Measurements from ENCODE around the gene TSHZ2.

TSHZ2 gene, protein sequence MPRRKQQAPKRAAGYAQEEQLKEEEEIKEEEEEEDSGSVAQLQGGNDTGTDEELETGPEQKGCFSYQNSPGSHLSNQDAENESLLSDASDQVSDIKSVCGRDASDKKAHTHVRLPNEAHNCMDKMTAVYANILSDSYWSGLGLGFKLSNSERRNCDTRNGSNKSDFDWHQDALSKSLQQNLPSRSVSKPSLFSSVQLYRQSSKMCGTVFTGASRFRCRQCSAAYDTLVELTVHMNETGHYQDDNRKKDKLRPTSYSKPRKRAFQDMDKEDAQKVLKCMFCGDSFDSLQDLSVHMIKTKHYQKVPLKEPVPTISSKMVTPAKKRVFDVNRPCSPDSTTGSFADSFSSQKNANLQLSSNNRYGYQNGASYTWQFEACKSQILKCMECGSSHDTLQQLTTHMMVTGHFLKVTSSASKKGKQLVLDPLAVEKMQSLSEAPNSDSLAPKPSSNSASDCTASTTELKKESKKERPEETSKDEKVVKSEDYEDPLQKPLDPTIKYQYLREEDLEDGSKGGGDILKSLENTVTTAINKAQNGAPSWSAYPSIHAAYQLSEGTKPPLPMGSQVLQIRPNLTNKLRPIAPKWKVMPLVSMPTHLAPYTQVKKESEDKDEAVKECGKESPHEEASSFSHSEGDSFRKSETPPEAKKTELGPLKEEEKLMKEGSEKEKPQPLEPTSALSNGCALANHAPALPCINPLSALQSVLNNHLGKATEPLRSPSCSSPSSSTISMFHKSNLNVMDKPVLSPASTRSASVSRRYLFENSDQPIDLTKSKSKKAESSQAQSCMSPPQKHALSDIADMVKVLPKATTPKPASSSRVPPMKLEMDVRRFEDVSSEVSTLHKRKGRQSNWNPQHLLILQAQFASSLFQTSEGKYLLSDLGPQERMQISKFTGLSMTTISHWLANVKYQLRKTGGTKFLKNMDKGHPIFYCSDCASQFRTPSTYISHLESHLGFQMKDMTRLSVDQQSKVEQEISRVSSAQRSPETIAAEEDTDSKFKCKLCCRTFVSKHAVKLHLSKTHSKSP (N-terminal part only)

DNA sequence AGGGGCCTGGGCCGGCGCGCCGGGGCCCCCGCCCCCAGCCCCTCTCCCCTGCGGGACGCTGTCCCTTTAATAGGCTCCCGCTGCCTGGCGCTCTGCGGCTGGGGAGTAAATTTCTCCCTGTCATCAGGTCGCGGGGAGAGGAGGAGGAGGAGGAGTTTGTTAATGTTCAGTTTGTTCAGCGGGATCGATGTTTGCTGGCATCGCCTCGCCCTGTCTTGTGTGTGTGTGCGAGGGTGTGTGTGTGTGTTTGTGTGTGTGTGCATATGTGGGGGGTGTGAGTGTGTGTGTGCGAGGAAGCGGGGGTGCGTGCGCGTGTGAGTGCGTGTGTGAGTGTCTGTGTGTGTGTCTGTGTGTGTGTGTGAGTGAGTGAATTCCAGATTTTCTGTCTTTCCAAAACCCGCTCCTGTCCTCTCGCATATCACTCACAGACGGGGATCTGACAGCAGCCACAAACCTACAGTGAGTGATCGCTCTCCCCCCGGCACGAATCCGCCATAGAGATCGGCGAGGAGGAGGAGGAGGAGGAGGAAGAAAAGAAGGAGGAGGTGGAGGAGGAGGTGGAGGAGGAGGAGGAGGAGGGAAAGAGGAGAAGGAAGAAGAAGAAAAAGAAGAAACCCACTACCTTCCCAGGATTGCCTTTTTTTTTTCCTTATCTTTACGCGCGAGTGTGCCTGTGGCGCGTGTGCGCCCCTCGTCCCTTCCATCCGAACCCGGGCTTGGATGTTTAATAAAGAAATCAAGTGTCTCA, at the start of gene TSHZ2:
Gene TSHZ2 (plus strand): TSS at position 169 of the 748 bp plus-strand sequence. CDS start 936 bp downstream, outside the sequence.
- DNase-seq: peak; percentile 28

DNA sequence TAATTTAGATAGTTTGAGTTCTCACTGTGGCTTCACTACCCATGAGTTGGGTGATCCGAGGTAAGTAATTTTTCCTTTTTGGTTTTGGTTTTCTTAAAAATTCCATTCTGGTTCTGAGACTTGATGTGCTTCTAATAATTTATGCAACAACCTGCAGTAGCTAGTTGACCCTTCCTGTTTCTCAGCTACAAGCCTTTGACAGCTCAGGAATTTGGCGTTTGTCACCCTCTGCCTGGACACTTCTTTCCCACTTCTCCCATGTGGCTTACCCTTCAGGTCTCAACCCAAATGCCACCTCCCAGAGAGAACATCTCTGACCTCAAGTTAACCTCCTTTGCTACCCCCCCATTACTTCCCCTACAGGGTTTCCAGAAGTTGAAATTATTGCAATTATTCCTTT, 49.7 kb upstream of the TSHZ2 start:
- no peak for DNase-seq

DNA sequence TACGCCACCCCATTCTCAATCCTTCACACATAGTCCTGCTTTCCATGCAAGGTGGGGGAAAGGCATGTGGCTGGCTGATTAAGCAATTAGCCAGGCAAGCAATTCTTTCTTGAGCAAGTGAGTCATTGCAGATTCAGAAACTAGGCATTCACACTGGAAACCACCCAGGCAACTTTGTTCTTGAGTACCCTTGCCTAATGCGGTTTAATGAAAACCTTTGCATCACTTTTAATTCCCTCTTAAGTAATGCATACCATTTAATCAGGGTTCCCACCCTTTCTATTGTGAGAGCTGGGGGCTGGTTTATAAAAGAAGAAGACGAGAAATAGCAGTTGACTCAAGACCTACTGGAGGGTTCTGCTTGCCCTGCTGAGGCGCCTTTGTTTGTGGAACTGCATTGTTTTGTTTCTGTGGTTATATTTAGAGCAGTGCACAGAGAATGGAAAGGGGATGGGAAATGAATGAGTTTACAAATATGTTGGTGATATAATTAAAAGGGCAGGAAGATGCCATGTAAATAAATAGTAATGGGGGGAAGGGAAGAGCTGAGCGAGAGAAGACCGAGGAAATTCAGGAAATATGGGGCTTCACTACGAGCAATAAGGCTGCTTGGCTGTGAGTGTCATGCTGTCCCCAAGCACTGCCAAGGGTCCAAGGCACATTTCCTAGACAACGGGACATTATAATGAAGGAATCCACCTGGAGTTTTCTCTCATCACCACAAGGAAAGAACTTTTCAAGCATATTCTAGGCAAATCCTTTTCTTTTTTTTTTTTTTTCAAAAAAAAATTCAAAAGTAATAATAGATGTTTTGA, 48.8 kb upstream of the TSHZ2 start:
- DNase-seq: no peak

DNA sequence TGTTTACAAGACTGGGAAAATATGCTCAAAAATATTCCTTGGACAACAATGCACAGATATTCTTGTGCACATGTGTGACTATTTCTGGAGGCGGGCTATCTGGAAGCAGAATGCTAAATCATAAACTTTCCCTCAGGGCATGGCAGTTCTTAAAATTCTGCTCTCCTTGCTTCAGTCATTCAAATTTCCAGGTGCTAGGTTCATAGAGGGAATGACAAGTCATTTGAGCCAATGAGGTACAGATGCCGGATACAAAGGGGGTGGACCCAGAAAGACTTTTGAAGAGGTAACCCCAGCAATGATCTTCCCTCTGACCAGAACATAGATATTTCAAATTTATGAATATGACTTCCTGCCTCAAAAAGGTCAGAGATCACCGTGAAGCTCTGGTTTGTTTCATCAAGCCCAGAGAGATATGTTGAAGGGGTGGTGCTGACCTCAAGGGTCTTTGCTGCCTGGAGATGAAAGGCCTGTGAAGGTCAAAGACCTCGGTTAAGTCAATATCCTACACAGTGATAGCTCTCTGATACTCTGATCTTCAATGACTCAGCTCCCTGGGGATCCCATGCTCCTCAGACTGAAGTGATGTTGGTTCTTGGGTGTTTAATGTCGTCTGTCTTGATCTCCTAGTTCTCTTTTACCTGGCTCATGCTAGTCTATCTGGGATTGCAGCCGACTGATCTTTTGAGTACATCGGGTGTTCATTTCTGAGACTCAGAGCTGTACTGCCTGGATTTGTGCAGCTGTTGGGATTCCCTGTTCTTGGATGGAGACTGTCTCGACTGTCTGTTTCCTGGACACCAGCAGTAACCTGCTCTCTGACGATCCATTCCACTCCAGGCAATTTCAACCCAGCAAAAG, 47.5 kb upstream of the TSHZ2 start:
- DNase-seq: no peak

DNA sequence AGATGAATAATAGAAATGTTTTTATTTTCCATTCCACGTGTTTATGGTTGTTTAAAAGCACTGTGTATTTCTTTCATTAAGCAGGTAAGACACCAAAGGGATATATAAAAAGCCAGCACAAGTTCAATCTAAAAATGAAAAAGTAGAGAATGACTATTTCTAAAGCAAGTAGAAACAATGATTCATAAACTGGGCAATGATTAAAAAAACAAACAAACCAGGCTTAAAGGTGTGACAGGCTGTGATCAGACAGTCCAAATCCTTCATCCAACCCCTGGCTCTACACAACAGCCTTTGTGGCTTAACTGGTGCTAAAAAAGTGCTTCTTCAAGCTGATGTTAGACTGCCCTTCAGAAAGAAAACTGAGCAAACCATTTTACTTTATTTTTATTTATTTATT, 45.7 kb upstream of the TSHZ2 start:
- no peak for DNase-seq

DNA sequence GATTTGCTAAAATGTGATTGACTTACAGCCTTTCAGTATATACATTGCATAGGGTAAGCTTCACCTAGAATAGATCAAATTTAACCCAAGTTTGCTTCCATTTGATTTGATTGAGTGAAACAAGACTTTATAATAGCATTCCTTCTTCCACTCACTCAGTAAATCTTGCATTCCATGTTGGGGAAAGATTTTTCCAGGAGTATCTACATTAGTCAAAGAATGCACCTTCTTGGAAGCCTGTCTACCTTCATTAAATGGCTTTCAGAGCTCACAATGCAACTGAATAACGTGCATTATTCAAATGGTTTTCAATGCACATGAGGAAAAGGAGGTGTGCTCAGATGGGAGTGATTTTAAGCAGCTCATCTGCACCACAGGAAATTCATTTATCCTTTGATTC, 38.3 kb upstream of the TSHZ2 start:
- no peak for DNase-seq

DNA sequence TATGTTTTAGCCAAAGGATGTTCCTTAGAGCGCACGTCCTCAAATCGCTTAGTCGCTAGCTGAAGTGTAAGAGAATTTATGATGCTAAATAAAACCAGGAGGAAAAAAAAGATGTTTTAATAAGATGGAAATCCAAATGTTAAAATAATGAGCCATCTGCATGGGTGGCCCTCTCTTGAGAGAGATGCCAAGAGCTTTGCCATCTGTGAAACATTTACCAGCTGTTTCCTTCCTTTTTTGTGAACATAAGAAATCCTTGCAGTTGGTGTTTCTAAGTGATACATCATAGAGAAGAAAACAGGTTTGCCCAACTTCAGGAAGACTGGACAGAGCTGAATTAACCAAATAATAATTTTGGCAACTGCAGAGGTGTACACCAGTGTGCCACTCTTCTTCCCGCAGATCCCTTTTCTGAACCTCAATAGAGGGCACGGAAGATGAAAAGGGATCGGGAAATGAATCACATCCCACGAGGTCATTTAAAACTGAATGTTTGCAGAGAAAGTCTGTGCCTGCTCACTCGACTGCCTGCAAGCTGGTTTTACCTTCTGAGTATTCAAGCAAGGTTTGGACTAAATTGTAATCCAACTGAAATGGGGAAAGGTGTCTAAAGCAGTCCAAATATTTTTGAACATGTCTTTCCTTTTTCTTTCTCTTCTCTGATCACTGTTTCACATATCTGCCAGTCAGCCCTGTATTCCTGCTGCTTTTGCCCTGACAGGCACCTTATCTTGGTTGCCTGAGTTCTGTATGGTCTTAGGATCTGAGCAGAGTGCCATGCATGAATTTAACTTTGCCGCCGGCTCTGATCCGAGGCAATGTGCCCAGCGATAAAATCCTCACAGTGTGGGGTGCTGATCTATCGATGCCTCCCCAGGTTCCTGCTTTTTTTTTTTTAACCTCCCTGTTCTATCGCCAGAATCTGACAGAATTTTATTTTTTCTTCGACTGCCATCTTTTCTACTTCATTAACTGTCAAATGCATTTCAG, 35.5 kb upstream of the TSHZ2 start:
- no peak for DNase-seq

DNA sequence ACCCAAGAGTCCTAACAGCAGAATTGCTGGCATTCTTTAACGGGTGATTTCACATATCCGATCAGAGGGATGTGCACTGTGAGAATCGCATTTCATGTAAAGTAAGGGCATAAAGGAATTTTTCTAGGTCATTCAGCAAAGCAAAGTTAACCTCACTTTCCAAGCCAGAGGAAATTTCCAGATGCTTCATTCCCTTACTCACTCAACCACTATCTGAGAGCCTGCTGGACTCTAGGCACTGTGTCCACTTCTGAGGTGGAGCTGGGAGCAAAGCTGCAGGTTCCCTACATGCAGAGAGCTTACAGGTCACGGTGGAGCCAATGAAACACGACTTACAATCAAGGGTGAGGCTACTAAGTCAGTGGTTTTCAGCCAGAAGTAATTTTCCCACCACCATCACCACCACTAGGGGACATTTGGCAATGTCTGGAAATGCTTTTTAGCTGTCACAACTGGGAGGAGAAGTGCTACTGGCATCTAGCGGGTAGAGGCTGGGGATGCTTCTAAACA, 34.5 kb upstream of the TSHZ2 start:
- DNase-seq: no peak

DNA sequence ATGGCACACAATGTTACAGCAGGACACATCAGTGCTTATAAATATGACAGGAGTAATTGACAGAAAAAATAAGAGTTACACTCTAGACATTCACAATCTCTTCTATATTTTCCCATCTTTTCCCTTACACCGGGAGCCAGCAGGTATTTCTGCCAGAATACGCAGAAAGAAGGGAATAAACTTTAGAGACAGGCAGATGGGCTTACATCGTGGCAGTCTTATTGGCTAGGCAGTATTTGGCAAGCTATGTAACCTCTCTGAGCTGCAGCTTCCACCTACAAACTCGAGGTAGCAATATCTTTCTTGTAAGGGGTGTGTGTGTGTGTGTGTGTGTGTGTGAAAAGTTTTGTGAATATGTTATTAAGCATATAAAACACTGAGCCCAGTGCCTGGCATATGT, 33.0 kb upstream of the TSHZ2 start:
- no peak for DNase-seq

DNA sequence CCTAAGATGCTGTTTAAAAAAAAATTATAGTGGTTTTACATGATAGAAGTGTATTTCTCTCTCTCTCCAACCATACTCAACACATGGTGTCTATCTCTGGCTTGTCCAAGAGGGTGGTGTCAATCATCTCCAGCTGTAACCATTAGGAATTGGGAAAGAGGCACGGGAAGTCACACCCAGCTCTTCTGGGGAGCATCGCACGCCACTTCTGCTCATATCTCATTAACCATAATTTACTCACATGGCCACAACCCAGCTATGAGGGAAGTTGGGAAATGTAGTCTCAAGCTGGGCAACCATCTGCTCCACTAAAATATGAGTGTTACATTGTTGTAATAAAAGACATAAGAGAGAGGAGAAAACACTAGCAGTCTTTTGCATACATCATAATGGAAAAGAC, 30.4 kb upstream of the TSHZ2 start:
- DNase-seq: no peak

DNA sequence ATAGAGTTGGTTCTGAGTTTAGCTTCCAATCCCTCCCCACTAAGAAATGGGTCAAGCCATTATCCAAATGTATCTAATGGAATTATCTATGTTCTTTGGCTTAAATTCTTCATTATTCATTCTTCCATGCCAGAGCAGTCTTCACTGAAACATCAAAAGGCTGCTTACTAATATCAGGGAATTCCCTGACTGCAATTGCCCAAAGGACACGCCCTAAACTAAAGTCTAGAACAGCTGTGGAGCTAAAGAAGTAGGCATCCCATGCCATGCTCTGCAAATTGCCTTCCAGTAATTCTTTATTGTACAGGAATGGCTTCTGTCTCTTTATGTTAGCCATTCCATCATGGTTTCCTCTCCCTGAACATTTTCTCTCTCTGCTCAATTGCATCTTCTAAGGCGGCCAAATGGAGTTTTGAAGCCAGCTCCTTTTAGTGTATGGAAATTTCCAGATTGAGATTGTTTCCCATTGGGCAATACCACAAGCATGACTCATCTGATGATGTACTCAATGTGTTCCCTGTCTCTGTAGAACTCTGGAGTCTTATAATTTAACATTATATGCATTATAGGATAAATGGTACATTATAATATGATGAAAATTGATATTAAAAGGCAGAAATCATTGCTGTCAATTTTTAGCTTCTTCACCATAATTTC, 28.8 kb upstream of the TSHZ2 start:
- no peak for DNase-seq

DNA sequence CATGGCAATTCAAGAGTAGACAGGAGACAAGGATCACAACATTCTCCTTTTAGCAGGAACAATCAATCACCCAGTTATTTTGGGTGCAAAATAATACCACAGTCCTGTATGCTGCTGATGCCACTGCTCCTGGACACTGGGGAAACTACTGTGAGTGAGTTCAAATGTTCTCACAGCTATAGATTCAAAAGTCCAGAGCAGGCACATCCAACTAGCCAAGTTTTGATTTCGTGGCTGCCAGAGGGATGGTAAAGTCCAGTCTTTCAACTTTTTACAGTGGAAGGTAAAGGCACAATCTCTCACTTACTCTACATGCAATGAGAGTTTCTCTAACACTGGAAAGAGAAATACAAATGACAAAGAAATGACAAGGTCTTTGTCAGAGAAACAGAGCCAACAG, 26.9 kb upstream of the TSHZ2 start:
- no peak for DNase-seq

DNA sequence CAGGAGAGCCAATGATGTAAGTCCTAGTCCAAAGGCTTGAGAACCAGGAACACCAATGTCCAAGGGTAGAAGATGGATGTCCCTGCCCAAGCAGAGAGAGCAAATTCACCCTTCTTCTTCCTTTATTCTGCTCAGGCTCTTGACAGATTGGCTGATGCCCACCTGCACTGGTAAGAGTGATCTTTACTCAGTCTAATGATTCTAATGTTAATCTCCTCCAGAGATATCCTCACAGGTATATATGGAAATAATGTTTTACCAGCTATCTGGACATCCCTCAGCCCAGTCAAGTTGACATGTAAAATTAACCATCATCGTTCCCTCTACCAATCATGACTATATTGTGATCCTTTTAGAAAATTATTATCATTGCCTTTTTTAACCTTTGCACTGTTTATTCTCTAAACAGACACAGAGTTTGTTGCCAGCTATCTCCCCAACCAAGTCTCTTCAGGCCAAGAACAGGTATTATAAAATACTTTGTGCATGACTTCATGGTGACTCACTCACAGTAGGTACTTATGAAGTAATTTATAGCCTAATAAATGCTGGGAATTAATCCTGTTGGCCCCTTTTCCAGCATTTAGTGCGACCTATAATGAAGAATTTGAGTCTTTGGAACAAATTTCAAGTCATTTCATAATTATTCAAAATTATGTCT, 26.2 kb upstream of the TSHZ2 start:
- DNase-seq: no peak

DNA sequence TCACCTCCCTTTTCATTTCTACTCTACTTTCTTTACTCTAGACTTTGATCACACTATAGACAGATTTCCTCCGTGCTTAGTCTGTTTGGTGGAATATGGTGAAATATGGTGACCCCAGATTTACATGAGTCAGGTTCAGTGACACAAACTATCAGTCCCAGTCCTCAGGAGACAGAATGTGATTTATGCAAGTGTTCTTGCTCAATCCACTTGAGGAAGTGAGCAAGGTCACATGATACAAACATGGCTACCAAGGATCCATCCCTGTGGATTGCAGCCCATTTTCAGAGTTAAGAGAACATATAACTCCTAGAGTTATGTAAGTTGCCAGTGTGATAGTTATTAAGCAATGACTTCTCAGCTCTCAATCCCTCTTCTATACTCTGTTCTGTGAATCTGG, 23.7 kb upstream of the TSHZ2 start:
- no peak for DNase-seq

DNA sequence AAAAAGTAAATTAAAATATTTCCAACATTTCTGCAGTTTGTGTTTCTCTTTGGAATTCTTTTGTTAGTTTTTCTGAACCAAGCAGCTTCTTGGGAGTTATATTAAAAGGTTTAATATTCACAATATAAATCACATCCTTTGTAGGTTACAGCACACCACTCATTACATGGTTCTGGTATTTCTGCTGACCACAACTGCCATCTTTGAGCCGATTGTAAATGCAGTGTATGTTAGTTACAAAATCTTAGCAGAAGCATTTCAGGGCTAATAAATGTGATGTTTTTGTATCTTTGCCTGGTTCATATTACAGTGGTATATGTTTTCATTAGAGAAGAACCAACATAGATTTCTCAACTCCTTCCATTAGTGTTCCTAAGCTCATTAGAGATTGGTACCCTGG, 19.1 kb upstream of the TSHZ2 start:
- DNase-seq: no peak

DNA sequence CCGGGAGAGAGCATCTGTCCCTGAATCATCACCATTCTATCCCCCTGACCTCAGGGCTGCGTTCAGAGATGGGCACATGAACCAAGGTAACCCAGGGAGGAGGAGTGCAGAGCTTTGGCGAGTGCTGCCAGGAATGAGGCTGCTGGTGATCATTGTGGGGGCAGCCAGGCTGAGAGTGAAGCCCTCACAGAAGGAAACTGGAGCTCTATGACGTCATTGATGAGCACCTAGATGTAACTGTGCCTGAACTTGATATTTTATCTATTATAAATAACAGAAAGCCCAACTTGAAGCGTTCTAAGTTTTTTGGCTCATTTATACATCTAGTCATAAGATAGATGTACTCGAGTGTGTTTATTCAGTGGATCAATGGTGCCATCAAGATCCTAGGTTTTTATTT, 17.3 kb upstream of the TSHZ2 start:
- no peak for DNase-seq

DNA sequence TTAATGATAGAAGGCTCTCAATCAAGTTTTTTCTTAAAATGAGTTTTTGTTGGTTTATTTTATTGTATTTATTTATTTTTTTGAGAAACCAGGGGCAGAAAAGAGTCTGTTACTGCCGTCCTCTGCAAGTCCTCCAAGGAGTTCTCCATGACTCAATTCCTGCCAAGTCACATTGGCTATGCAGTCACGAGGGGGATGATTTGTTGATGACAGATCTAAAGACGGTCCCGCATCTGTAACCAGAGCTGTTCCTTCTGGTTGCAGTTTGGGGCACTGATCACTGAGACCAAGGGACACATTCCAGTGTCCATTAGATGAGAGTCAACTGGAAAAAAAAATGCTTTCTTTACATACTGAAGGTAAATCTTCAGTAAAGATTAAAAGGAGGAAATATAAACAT, 13.9 kb upstream of the TSHZ2 start:
- DNase-seq: no peak

DNA sequence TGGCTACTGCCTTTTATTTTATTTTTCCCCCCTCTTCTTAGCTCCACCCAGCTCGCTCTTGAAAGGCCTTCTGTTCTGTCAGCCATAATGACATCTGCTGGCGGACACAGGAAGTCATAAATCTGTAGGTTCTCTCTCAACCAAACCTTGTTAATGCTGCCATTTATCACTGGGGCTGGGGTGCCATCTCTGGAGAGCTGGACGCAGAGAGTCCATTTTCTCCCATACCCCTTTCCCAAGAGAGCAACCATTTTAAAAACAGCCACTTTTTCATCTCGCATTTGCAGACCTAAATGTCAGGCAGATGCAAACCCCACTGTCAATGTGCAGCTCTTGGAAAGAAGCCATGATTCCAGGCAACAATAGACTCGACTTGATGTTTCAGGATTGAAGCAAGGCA, 13.0 kb upstream of the TSHZ2 start:
- peak; percentile 81 for DNase-seq

DNA sequence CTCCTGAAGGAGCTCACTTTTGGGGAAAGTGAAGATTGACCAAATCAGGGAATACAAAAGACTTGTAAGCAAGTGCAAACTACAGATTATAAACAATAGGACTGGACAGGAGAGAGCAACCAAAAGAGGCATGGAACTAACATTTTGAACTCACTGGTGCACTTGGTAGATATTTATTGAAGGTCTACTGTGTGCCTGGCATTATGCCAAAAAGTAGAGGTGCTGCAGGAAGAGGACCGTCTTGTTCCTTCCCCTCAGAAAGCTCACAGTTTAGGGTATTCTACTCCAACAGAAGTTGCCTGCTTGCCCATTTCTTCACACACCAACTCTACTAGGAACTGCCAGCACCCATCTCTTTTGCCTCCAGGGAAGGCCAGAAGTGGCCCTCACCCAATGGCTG, 10.0 kb upstream of the TSHZ2 start:
- no peak for DNase-seq

Measured in NCI-H748 treated with DMSO at 0.1 percent for 48 hours (cell line).